ENCODE measurements around the gene ARFGAP3. TPM values are rescaled to one million over a fixed set of nuclear protein-coding genes. Genes with fewer than 3 reads are reported as not detected.

ARFGAP3 gene
- total RNA-seq, 2 experiments from 2014 or later: 19.5 to 21.4 TPM

DNA sequence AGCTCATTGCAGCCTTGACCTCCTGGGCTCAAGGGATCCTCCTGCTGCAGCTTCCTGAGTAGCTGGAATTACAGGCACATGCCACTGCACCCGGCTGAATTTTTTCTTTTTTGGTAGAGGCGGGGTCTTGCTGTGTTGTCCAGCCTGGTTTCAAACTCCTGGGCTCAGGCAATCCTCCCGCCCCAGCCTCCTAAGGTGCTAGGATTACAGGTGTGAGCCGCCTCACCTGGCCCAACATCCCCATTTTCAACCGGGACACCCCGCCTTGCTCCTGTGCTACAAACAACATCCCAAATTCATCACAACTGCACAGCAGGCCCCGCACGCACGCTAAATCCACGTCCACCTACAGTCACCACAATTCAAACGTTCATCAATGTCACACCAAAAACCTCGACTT, 61.0 kb downstream of the ARFGAP3 start:
- Mint-ChIP-seq H3K9me3 (no peaks in the 10 kb centered on the region), H3K4me3 (no peak overlapping the region), H3K27ac (no peak overlapping the region), H3K36me3 (ENCODE audit: low read depth) (peaks cover 58% of the 10 kb centered on the region), H3K27me3 (no peaks in the 10 kb centered on the region), H3K4me1 (ENCODE audit: low read depth) (no peaks in the 10 kb centered on the region)
- DNase-seq (no peak), ATAC-seq (ENCODE audit: poor library complexity) (no peak)
- ChIA-PET POLR2A (no interaction called here), CTCF (no interaction called here)
- TF ChIP-seq, protein P1, sequence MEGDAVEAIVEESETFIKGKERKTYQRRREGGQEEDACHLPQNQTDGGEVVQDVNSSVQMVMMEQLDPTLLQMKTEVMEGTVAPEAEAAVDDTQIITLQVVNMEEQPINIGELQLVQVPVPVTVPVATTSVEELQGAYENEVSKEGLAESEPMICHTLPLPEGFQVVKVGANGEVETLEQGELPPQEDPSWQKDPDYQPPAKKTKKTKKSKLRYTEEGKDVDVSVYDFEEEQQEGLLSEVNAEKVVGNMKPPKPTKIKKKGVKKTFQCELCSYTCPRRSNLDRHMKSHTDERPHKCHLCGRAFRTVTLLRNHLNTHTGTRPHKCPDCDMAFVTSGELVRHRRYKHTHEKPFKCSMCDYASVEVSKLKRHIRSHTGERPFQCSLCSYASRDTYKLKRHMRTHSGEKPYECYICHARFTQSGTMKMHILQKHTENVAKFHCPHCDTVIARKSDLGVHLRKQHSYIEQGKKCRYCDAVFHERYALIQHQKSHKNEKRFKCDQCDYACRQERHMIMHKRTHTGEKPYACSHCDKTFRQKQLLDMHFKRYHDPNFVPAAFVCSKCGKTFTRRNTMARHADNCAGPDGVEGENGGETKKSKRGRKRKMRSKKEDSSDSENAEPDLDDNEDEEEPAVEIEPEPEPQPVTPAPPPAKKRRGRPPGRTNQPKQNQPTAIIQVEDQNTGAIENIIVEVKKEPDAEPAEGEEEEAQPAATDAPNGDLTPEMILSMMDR (IDR thresholded peaks at IDR 0.05): no peak
- H3K27me3 ChIP-seq (ENCODE audit: control insufficient read depth in 1 of 2, insufficient read depth in 2 of 2, low read length in 2 of 2): no peaks in the 10 kb centered on the region
- H3K4me3 ChIP-seq (ENCODE audit: low read length): no peak overlapping the region
- H3K9me3 ChIP-seq (ENCODE audit: control insufficient read depth in 1 of 2, insufficient read depth in 1 of 2, low read length in 2 of 2): no peaks in the 10 kb centered on the region
- no peaks in the 10 kb centered on the region for H3K4me1 ChIP-seq (ENCODE audit: insufficient read depth, low read length)
- H3K36me3 ChIP-seq (ENCODE audit: insufficient read depth, low read length): peaks cover 37% of the 10 kb centered on the region
- no peak overlapping the region for H3K27ac ChIP-seq (ENCODE audit: low read depth in 1 of 2, low read length in 2 of 2)
- intact Hi-C loops (cut with DNase I, micrococcal nuclease): no loop called here

DNA sequence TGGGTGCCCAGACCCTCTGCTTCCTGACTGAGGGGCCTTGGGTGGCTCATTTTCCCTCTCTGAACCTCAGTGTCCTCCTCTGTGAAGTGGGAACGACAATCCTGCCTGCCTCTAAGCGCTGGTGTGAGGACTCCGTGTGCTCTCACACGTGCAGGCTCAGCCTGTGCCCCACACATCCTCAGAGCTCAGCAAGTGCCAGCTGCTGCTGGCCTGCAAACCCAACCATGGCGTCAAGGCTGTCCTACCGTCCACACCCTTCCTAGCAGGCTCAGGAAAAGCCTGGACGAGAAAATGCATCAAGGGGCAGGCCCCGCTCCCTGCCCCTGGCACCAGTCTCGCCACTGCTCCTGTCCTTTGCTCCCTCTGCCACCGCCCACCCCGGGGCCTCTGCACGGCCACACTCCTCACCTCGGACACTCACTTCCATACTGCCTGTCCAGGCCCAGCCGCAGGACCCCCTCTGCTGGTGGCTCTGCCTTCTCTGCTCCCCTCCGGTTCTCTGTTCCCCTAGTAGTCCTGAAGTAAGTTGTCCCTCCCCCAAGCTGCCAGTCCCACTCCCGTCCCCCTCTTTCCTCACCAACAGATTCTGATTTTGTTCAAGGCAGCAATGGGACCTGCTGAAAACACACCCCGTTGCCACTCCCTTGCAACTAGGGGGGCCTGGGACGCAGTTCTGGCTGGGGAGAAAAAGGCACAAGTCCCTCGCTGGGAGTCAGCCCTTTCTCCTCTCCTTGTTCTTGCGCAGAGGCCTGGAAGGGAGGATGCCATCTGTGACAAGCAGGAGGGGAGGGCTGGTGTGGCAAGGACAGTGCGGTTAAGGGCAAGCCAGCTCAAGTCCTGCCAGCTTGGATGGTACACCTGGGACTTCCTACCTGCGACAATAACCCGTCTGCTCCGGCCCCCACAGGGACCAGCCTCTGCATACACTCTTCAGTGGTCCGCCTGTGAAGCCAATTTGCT, 62.2 kb downstream of the ARFGAP3 start:
- POLR2A ChIA-PET: no interaction called here
- no peaks in the 10 kb centered on the region for H3K9me3 ChIP-seq (ENCODE audit: control insufficient read depth in 1 of 2, insufficient read depth in 1 of 2, low read length in 2 of 2)
- CTCF ChIA-PET: no interaction called here
- TF ChIP-seq, protein P1 (IDR thresholded peaks at IDR 0.05): no peak
- intact Hi-C loops (cut with DNase I, micrococcal nuclease): no loop called here
- Mint-ChIP-seq H3K9me3 (no peaks in the 10 kb centered on the region), H3K36me3 (ENCODE audit: low read depth) (peaks cover 47% of the 10 kb centered on the region), H3K27ac (no peak overlapping the region), H3K27me3 (no peaks in the 10 kb centered on the region), H3K4me3 (no peak overlapping the region), H3K4me1 (ENCODE audit: low read depth) (no peaks in the 10 kb centered on the region)
- H3K4me3 ChIP-seq (ENCODE audit: low read length): no peak overlapping the region
- no peaks in the 10 kb centered on the region for H3K27me3 ChIP-seq (ENCODE audit: control insufficient read depth in 1 of 2, insufficient read depth in 2 of 2, low read length in 2 of 2)
- peaks cover 30% of the 10 kb centered on the region for H3K36me3 ChIP-seq (ENCODE audit: insufficient read depth, low read length)
- ATAC-seq (ENCODE audit: poor library complexity): no peak
- no peak overlapping the region for H3K27ac ChIP-seq (ENCODE audit: low read depth in 1 of 2, low read length in 2 of 2)
- H3K4me1 ChIP-seq (ENCODE audit: insufficient read depth, low read length): no peaks in the 10 kb centered on the region
- no peak for DNase-seq

DNA sequence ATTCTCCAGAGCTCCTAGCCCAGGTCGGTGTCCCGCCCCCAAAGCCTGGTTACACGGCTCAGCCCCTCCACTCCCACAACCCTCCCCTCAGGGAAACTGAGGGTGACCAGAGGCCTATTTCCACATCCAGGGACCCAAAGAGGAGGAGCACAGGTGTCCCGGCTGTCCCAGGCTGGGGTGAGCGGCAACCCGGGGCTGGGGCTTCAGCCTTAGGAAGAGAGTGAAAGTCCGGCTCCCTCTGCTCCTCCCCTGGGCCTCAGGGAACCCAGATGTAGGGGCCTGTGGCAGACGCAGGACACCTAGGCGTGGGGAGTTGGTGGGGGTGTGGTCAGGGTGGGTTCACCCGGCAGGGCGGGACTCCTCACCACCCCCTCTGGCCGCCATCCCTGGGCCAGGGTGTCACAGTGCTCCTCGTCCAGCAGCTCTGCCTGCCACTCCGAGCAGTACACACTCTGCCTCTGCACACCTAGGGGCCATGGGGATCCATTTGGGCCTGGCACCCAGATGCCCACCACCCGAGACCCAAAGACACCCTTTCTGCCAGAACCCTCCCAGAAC, 63.1 kb downstream of the ARFGAP3 start:
- Mint-ChIP-seq H3K27ac (no peak overlapping the region), H3K36me3 (ENCODE audit: low read depth) (peaks cover 38% of the 10 kb centered on the region), H3K27me3 (no peaks in the 10 kb centered on the region), H3K9me3 (no peaks in the 10 kb centered on the region), H3K4me1 (ENCODE audit: low read depth) (no peaks in the 10 kb centered on the region), H3K4me3 (no peak overlapping the region)
- Histone ChIP-seq H3K36me3 (ENCODE audit: insufficient read depth, low read length) (peaks cover 22% of the 10 kb centered on the region), H3K27ac (ENCODE audit: low read depth in 1 of 2, low read length in 2 of 2) (no peak overlapping the region), H3K27me3 (ENCODE audit: control insufficient read depth in 1 of 2, insufficient read depth in 2 of 2, low read length in 2 of 2) (no peaks in the 10 kb centered on the region), H3K4me3 (ENCODE audit: low read length) (no peak overlapping the region), H3K4me1 (ENCODE audit: insufficient read depth, low read length) (no peaks in the 10 kb centered on the region), H3K9me3 (ENCODE audit: control insufficient read depth in 1 of 2, insufficient read depth in 1 of 2, low read length in 2 of 2) (no peaks in the 10 kb centered on the region)
- CTCF ChIA-PET: no interaction called here
- no peak for ATAC-seq (ENCODE audit: poor library complexity)
- DNase-seq: no peak
- TF ChIP-seq, protein P1 (IDR thresholded peaks at IDR 0.05): no peak
- POLR2A ChIA-PET: no interaction called here
- intact Hi-C loops (cut with DNase I, micrococcal nuclease): no loop called here
